GM18951 (cell line): Measurements from ENCODE around the gene SLC25A24.
"Not testable (repeated sequence)": the region's sequence is repeated elsewhere in the genome, so short reads cannot be mapped to it uniquely, and the experiment has no call there.

ENCODE experiments used
- POLR2A ChIP-seq: IDR thresholded peaks from 4 replicates; pipeline ENCODE4 v1.6.1; 2011; ENCODE audit warnings: mild to moderate bottlenecking; ENCODE audit not compliant: insufficient read length, insufficient read depth; ENCODE audit errors: extremely low read depth
- in situ Hi-C: fragments of 300-500 bp; cut with MboI; formaldehyde crosslinking; loops from one replicate; pipeline ENCODE4 v1.12.0; 2022; ENCODE audit warnings: low sequenced_read_pairs, mixed read lengths, inconsistent platforms; ENCODE audit not compliant: unreplicated experiment

Gene SLC25A24

DNA sequence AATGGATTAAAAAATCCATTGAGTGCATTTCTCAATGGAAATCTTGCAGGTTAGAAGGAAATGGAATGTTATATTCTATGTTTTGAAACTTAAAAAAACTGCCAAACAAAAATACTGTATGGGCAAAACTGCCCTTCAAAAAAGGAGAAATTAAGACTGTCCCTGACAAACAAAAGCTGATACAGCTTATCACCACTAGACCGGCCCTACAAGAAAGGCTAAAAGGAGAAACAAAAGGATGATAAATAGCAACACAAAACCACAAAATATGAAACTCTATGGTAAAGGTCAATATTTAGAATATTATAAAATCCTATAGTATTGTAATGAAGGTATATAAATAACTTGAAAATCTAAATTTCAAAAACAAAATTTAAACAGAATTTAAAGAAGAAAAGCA is 60.0 kb downstream of the SLC25A24 start:
- TF ChIP-seq POLR2A, result no peak
- in situ Hi-C loops, result no loop called here

DNA sequence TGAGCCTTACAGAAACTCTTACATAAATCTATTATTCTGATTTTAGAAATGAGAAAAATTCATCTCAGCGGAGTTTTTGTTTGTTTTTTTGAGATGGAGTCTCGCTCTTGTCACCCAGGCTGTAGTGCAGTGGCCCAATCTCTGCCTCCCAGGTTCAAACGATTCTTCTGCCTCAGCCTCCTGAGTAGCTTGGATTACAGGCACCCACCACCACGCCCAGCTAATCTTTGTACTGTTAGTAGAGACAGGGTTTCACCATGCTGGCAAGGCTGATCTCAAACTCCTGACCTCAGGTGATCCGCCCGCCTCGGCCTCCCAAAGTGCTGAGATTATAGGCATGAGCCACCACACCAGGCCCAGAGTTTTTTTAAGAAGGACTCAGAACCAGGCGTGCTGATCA is 60.6 kb downstream of the SLC25A24 start:
- in situ Hi-C loops, result not testable (repeated sequence)

- in situ Hi-C loops, result not testable (repeated sequence)
Measured at GRCh38 chr1:108133148-108133547, 67.0 kb downstream of the SLC25A24 start.

- in situ Hi-C loops, result not testable (repeated sequence)
Measured at GRCh38 chr1:108132367-108132766, 67.8 kb downstream of the SLC25A24 start.

- in situ Hi-C loops, result not testable (repeated sequence)
Measured at GRCh38 chr1:108131281-108131680, 68.9 kb downstream of the SLC25A24 start.

GRCh38 chr1:108130794-108131193 is 69.3 kb downstream of the SLC25A24 start:
- in situ Hi-C loops, result no loop called here
- TF ChIP-seq POLR2A, result no peak

- TF ChIP-seq POLR2A, result no peak
- in situ Hi-C loops, result loop anchor here (10.0 kb wide), 1 partner anchor 345 kb away; no protein-coding TSS in a partner anchor
Measured at GRCh38 chr1:108129999-108130398, 70.1 kb downstream of the SLC25A24 start.

DNA sequence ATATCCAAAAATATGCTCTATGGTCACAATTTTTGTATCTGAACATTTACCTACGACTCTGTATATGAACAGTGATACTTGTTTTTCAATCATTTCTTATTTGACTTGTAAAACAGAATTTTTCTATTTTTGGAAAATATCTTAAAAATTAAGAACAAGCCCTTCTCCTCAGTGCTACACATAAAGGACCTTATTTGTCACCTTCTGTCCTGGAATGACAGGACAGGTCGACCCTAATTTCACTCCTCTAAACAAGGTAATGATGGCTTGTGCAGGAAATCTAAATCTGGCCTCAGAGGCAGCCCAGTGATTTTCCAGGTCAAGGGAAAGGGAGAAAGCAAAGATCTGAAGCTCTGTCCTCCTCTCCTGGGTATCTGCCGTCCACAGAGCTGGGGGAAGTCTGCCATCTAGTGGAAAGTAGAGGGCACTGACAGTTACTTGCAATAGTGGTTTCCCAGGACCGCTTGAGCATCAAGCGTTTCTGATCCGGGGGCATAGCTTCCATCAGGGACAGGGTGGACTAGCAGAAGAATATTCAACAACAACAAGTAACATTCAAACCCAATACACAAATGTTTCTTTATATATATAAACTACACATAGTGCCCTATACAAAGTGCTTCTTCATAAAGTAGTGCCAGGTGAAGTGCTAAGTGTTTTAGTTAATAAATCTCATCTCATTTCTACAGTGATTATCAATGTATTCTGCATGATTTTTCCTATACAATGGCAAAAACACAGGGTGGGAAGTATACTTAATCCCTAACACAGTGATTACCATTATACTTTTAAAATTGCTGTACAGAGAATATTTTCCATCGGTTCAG is 74.6 kb downstream of the SLC25A24 start:
- in situ Hi-C loops, result loop anchor here (10.0 kb wide), 1 partner anchor 341 kb away; no protein-coding TSS in a partner anchor
- no peak for TF ChIP-seq POLR2A

DNA sequence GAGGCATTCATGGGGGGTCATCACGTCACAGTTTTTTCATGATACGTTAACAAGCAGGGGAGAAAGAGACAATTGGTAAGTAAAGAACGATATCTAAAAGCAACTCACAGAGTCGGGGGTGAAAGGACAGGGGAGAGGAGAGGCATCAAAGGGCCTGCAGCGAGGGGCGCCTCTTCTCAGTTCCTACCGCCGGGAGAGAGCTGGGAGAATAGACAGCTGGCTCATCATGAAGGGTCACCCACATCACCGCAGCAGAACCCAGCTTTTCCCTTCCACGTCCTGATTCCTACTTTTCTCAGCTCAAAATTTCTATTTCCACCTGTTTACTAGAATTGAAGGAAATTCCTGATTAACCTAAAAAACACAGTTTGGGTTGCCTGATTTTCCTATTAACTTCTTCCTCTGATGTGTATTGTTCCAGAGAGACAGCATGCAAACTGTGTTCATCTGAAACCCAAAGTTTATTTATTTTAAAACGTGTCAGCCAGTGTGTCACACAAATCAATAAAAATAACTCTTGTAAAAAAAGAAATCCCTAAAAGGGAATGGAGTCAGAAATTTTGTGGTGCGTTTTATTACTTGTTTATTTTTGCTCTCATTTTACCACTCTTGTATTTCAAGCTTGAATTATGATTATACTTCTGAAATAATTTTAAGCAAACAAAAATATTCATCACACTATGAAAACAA is 75.4 kb downstream of the SLC25A24 start:
- in situ Hi-C loops, result loop anchor here (10.0 kb wide), 1 partner anchor 340 kb away; no protein-coding TSS in a partner anchor
- TF ChIP-seq POLR2A, result no peak

GRCh38 chr1:108124023-108124422 is 76.1 kb downstream of the SLC25A24 start:
- no peak for TF ChIP-seq POLR2A
- in situ Hi-C loops, result loop anchor here (10.0 kb wide), 1 partner anchor 339 kb away; no protein-coding TSS in a partner anchor

DNA sequence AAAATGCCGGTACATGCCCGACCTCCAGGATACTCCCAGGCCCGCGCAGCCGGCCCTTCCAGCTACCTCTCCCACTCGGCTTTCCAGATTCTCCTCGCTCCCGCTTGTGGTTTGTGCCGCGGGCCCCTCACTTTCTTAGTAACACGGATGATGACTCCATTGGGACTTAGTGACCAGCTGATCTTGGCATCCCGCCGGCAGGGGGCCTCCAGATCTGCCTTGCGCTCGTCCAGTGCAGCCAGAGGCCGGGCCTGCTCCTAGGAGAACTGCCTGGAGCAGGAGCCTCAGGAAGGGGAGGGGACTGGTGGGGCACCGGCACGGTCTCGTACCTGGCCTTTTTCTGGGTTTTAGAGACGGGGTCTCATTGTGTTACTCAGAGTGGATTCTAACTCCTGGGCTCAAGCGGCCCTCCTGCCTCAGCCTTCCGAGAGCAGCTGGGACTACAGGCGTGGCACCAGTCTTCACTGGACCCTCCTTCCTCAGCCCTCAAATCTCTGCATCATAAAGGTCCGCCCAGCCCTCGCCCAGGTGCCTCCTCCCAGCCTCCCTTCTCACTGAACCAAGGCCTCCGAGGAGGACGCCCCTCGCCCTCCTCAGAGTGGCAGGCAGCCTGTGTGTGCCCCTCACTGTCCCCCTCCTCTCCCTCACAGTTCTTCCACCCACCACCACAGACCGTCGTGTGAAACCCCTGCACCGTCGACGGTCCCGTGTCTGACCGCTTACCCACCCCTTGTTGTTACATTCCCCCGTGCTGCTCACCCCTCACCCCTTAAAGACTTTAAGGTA is 78.6 kb downstream of the SLC25A24 start:
- in situ Hi-C loops, result loop anchor here (10.0 kb wide), 1 partner anchor 337 kb away; no protein-coding TSS in a partner anchor
- TF ChIP-seq POLR2A, result no peak

DNA sequence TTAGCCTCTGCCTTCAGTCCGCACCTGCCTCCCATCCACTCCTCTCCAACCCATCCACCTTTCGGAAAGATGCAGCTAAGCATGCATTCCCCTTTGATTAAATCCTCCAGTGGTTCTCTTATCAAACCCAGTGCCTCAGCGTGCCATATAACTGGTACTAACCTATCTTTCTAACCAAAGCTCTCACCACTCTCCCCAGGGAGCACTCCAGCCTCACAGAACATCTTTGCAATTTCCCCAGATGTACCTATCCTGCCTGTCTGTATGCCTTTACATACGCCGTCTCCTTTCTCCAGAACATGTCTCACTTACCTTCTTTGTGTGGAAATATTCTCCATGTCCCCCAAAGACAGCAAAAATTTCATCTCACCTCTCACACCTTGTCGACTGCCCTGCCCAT is 80.0 kb downstream of the SLC25A24 start:
- TF ChIP-seq POLR2A, result no peak
- in situ Hi-C loops, result loop anchor here (10.0 kb wide), 1 partner anchor 335 kb away; no protein-coding TSS in a partner anchor

DNA sequence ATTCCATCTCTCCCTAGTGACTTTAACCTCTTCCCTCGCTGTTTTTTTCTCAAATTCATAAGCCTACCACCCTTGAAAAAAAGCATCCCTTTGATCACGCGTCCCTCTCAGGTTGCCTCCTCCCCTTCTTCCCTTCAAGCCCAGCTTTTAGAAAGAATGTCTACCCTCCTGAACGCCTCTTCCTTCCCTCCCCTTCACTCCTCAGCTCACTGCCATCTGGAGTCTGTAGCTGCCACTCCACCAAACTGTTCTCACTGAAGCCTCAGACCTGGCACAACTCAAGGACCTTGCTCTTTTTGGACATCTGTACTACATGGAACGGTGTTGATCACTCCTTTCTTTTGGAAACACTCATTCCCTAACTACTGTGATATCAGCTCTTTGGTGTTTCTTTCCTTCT is 80.6 kb downstream of the SLC25A24 start:
- in situ Hi-C loops, result no loop called here
- TF ChIP-seq POLR2A, result no peak
